Left ventricle myocardium superior (tissue), 1 donor: ENCODE measurements around the gene GATA2. TPM values are rescaled to one million over a fixed set of nuclear protein-coding genes. Genes with fewer than 3 reads are reported as not detected.

Source experiments
- total RNA-seq: library from RNA; stranded (reverse); fragmentation: NEBNext Ultra II Directional; extraction: Animal tissue kit (Norgen Biotek cat#: 25700); gene quantifications from one replicate; pipeline ENCODE4 v1.2.1, GENCODE V29; 2021
- donor health status: DM: no; HTN: yes; CAD: no; lungs with severe emphysema.

GATA2 gene
- total RNA-seq, 1 donor from 2014 or later, result 8.0 TPM

Other genes with a start within 250 kb of the GATA2 start
- gene DNAJB8, start 26.3 kb downstream of the GATA2 start, total RNA-seq, result not detected
- gene RPN1, start 157.6 kb upstream of the GATA2 start, total RNA-seq, result 104 TPM
- 250 TPM for gene RAB7A, start 233.0 kb upstream of the GATA2 start, total RNA-seq